Activated naive CD8-positive, alpha-beta T cell treated with anti-CD3 and anti-CD28 coated beads, Interleukin-2, amount 50 U/mL, for 16 hours (primary cell): ENCODE measurements around the gene ART4.
A peak's percentile ranks its signal among the peaks of the same experiment; 100 is the strongest.

Experiments used
- DNase-seq: peaks from one replicate; pipeline ENCODE4 v3.0.0-alpha.2; 2020; ENCODE audit warnings: low read depth, low spot score

ART4 gene

DNA sequence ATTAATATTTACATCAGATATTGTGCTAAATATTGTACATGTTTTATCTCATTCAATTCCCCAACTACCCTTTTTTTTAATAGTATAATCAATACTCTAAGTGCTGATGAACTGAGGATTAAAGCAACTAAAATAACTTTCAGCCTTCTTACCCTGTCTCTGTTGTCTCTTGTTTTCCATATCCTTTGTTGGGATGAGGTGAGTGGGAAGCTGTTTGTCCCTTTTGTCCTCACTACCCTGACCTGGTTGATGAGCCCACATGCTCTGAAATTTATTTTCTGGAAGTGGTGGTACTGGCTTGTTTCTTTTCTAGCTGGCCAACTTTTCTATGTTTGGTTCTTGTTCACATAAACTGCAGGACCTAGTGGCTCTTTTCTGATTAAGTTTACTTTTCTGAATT is 9.6 kb upstream of the ART4 start:
- no peak for DNase-seq

DNA sequence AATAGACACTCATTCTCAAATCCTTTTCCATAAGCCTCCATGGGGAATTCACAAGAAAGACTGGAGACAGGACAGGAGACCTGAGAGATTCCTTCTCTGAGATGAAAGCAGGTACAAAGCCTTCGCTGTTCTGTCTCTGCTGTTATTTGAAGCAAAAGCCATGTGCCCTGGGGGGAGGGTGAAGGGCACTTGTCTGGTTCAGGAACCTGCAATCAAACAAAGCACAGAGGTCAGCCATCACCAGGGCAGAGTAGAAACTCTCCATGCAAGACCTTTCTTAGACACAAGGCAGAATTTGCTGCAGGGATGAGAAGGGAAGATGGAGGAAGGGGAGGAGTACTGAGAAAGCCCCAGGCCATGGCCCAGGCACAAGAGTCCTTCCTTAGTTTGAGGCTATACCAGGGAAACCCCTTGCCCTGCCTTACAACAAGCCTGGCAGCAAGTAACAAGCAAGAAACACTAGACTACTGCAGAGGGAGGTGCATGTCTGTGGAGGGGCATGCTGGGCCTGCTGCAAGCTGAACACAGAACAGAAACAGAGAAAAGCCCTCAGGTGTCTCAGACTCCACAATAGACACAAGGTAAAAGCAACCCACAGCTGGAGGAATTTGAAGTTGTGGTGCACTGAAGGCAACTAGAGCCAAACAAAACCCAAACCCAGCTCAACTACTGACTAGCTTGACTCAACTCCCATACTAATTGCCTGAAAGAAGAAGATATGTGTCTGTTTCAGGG is 7.8 kb upstream of the ART4 start:
- no peak for DNase-seq

DNA sequence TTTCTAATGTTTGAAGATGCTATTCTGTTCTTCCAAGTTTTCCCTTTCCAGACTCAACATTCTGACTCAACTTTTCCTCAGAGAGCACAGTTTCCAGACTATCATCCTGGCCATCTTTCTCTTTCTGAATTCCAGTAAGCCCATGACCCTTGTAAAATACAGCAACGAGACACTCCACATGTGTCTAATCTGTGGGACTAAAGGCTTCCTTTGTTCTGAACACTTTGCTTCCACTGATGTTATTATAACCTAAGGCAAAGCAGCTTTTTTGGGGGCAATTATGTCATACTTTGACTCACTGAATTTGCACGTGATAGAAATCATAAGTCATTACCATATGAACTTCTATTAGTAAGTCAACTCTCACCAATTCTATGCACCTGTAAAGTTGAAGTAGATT is 6.3 kb upstream of the ART4 start:
- DNase-seq: no peak

DNA sequence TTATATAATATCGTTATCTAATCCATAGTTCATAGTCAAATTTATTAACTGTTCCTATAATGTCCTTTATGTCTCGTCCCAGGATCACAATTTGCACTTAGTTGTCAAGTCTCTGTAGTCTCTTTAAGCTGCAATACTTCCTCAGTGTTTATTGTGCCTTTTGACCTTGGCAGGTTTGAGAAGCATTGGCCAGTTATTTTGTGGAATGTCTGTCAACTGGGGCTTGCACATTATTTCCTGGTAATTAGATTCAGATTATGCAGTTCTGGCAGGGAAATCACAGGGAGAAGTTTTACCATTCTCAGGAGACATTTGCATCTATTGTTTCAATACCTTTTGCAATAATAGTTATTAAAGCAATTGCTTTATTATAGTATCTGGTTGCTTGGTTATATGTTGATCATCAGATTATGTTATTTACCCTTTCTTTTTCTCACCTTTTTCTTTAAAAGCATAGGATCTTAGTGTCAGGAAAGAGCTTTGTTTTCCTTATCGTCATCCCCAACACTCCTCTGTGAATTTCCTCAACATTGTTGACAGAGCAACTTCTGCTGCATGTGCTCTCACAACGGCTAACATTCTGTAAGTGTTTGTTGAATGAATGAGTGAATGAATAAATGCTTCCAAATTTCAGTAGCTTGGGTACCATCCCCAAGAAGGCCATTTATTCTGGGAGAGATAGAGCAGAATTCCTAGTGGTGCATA is 3.7 kb upstream of the ART4 start:
- no peak for DNase-seq

DNA sequence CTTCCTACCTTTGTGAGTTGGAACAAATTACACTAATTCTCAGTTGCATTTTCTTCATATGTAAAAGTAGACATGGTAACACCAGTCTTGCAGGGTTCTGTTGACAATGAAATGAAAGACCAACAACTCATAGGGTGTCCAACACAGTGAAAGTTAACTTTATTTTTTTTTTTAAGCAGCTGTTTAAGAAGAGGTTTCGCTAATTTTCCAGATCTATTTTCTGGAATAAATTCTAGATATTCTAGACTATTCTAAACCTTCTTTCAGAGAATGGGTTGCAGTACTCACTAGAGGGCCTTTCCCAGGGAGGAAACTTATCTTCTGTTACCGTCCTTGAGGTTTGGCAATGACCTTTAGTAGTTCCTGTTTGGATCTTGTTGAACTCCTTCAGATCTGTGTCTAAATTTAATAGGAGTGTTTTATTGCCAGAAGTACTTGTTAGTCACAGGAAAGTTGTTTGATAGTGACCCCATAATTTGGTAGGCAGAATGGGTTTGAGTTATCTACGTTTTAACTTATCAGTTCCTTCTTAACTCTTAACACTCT is 2.8 kb upstream of the ART4 start:
- DNase-seq: no peak

DNA sequence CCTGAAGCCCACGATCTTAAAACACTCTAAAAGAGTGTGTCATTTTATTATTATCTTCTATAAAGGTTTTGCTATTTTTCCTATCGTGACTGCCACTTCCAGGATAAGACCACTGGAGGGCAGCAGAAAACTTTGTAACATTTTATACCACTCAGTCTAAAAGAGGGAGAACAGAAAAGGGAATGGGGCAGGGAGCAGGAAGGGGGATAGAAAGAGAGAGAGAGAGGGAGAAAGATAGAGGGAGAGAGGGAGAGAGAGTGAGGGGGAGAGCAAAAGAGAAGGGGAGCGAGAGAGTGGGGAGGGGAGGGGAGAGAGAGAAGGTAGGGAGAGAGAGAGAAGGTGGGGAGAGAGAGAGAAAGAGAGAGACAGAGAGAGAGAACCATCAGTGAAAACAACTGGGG is 2.0 kb upstream of the ART4 start:
- DNase-seq: peak; percentile 14

DNA sequence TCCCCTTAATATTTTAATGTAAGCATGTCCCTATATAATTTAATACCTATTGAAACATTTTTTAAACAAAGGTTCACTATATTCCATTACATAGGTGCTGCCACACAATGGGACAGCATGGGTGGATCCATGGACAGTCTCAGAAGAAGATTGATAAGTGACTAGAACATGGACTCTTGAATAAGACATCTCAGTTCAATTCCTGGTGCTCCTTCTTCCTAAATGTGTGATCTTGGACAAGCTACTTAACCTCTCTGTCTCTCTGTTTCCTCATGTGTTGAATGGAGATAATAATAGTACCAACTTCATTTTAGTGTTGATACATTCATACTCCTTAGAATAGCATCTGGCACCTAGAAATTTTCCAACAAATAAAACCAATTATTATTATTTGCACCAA is 1.1 kb upstream of the ART4 start:
- no peak for DNase-seq

DNA sequence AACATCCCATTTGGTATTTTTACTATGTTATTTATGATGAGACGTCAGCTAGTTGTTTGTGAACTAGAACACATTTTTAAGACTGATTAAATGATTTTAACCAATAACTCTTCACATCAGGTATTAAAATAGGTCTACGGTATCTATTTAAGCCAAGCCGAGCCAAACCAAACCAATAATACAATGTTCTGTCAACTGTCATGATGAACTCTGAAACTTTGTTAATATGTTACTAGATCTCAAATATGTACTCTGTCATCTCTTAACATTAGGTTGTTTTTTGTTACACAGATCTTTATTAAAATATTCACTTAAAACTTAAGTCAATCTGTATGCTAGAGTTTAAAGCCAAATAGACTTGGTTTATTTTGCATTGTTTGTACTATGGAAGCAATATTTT is 1.0 kb downstream of the ART4 start:
- no peak for DNase-seq

DNA sequence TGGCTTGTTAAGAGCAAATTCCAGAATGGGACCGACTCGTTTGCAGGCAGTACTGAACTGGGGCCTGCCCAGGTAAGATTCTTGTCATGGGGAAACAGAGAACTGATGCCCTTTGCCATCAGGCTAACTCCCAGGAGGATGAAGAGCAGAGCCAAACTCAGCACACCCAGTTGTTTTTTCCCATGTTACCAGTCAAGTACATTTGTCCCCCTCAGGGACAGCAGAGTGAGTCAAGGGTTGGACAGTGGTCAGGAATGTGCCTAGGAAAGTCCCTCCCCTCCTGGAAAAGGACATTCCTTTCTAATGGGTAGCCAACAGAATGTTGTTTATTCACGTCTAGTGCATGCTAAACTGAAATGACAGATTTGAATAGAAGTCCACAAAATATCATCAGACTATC is 1.6 kb downstream of the ART4 start:
- DNase-seq: no peak

DNA sequence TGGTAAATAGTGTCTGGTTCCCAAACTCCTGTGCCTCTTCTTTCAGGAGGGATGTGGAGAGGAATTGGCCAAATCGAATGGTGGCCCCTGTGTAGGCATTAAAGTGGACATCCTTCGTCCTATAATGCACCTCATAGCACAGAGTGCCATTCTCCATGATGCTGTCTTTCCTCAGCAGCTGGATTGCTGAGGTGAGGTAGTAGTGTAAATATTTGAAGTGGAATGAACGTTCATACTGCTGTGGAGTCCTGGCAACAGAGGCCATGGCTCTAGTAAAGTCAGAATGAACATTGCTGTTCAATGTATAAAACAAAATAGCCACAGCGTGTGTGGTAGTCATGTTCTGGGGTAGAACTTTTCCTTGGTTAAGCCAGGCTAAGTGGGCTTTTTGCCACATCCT is 2.7 kb downstream of the ART4 start:
- no peak for DNase-seq

DNA sequence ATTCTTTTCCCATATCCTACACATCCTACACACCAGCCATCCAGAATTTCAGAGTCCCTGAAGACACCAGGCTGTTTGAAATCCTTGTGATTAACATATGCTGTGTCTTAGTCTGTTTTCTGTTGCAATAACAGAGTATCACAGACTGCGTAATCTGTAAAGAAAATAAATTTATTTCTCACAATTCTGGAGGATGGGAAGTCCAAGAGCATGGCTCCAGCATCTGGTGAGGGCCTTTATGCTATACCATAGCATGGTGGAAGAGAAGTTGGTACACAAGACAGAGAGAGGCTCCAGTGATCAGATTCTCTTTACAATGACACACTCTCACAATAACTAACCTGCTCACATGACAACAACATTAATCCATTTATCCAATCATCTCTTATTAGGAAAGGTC is 4.1 kb downstream of the ART4 start:
- no peak for DNase-seq

DNA sequence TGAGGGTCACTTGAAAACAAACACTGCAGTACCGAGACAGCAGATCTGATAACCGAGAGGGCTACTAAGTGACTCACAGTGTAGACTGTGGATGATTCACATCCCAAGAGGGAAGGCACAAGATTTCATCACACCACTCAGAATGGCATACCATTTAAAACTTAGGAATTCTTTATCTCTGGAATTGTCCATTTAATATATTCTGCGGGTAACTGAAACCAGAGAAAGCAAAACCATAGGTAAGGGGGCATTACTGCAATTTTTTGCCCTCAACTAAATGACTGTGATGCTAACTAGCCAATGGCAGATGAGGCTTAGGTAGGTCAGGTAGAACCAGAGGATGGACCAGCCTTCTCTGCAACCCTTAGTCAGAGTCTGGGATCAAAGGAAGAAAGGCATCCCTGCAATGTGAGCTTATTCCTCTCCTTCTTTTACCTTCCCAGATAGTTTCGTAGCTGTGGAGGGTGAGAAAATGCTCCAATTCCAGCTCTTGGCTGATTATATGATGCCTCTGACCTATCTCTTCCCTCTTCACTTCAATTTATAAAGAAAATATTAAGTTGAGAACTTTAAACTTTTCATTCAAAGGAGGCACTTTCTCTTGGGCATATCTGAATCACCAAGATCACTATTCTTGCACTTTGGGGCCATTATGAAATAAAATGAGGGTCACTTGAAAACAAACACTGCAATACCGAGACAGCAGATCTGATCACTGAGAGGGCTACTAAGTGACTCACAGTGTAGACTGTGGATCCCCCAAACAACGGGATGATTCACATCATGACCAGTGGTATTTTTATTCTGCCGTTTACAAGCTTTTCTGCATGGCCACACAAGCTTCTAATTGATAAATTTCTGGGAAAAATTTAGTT is 6.8 kb downstream of the ART4 start:
- no peak for DNase-seq

DNA sequence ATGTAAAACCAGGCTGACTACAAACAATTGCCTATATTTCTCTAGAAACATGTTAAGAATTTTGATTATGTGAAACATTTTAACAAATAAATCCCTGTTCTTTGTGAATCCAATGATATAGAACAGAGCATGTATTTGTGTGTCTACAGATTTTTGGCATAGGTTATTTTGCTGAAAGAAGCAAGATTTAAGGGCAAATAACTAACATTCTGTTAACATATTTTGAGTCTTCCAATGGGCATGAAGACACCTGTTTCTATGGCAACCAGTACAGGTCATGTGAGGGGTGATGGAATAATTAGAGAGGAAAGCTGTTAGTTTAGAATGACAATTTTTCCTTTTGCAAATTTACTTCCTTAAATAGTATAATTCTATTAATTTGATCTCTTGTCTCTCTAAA is 8.8 kb downstream of the ART4 start:
- DNase-seq: no peak

DNA sequence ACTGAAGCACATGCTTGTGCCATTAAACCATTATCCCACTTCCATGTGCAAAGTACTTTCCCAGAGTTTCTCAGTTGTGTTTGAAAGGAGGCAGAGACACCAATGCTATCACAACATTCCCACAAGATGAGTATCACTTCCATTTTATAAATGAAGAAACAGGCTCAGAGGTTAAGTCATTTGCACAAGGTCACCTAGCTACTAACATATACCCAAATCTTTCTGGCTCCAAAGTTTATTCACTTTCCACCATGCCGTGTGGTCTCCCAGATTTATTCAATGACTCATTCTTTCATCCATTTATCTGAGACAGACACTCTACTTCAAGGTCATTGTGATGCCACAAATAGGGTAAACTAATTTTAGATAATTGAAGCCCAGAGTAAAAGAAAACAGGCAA is 9.4 kb downstream of the ART4 start:
- DNase-seq: no peak

DNA sequence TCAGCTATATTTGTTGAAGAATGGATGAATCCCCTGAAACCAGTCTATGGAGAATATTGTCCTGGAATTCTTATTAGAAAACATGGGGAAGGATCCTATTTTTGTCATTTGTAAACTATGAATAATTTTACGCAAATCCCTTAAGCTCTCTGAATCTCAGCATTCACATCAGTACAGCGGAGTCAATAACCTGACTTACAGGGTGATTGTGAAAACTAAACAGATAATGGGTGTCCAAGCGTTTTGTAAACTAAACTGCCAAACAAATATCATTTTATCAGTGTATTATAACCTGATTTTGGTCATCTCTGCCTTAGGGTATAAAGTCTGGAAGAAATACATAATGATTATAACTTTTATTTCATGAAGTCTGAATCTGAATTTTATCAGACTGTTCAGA is 10.0 kb downstream of the ART4 start:
- DNase-seq: no peak

DNA sequence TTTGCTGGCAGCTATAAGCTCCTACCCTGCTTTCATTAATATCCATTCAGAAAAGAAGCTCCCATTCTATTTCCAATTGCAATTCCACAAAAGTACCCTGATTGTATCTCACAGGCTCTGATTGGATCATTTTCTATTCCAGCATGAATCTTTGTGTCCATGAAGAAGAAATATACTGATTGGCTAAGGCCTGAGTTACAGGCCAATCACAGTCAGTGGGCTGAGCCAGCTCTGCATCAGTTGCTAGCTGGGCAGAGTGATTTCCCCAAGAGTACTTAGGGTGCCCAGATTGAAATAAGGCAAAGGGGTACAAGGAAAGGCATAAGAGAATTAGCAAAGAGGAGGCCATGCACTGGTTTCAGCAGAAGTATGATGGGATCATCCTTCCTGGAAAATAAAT is 14.4 kb downstream of the ART4 start:
- DNase-seq: no peak

DNA sequence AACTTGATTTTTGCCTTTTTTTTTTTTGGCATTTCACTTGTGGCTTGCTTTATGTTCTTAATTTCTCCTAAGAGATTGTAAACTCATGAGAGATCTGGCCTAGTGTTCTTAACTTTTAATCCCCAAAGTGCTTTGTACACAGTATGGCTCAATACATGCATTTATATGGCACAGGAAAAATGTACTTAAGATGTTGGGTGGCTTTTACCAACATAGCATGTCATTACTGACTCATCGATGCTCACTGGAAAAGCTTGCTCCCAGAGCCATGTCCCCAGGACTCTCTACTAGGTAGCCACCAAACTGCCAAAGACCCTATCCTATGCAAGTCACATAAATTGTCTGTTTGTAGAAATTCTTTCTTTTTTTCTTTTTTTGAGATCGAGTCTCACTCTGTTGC is 16.3 kb downstream of the ART4 start:
- DNase-seq: no peak

DNA sequence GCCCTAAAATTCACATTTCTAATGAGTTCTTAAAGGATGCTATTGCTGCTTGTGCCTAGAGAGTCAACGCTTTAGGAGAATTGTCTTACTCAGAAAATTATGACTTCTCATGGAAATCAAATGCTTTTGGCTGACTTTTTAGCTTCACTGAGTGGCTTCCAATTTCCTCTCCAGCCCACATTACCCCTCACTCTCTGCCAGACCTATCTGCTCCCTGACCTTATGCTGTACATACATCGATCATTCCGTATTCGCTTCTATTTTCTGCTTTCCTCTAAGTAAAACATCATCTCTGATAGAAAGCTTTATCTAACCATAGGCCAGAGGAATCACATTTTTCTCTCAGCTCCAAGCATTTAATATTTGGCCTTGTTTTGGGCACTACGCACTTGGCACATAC is 16.8 kb downstream of the ART4 start:
- DNase-seq: no peak

DNA sequence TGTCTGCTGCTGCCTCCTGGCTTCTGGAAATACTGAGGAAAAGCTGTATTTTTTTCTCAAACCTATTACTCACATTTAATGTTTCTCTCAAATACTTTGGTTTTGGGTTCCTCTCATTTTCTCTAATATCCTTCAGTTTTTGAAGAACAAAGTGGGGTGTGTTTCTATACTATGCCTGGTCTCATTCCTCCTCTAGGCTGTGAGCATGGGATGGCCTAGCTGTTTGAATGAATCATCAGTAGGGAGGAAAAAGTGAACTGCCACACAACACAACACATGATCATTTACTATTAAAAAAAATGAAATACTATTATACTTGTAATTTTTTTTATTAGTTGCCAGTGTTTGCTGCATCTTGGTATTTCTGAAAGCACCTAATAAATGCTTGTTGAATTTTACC is 18.1 kb downstream of the ART4 start:
- no peak for DNase-seq

DNA sequence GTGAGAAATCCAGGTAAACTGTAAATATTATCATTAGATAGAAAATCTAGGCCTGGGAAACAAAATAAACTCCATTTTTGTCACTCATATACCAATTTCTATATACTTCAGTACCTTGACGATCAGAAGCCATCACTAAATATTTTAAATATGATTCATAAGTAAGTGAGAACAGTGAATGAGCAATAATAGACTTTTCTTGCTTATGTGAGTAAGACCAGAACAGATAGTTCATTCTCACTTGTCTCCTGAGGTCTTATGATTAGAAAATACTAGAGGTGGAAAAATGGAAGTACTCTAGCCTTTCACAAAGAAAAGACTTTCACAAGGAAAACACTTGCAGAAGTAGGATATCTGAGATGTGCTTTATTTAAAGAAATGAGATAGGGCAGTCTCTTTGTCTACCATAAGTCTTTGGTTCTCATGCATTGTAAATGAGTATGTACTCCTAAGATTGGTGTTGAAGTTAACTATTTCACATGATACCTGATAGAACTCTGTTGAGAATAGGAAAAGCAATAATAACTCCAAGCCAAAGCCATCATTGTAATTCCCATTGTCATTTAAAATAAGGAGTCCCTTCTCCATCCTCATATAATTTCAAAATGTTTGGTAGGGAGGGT is 19.2 kb downstream of the ART4 start:
- DNase-seq: no peak

DNA sequence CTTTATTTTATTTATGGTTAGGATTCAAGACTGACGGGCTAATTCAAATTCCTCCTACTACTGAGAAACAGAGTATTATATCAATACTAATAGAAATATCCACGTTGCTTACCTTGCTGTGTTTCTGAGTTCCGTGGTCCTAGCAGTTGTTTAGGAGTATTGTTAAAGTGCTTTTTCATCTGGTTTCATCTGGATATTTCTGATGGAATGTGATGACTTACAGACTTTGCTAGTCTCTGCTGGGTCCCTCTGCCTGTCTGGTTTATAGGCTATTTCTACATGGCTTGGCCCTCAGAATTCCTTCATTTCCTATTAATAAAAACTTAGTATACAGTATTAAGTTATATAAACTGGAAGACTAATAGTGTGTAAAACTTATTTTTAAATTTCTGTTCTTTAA is 29.3 kb downstream of the ART4 start, which contains the start of gene SMCO3:
TSS of gene SMCO3 (minus strand) at position 169 of the 400 bp plus-strand sequence. CDS start 7,502 bp downstream, outside the sequence.
- DNase-seq: no peak

DNA sequence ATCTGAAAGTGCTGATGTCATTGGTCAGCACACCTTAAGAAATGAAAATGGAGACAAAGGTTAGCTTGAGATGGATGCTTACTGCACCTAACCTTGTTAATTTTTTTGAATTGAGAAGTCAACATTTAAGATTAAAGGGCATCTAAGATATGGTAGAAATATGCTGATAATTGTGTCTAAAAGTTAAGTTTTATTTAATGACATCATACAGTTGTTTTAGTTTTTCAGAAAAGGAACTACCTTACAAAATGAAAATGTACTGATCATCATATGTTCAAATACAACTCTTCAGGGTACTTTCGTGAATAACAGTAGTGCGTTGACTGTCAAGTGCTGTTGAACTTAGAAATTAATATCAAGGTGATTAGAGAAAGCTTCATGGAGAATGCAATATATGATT is 31.8 kb downstream of the ART4 start:
- no peak for DNase-seq
